ENCODE measurements around the gene ZNF3. TPM values are rescaled to one million over a fixed set of nuclear protein-coding genes. Genes with fewer than 3 reads are reported as not detected.

The ZNF3 gene
- polyA plus RNA-seq, 2 of the 4 experiments (the other 2 are of a cell fraction): 22.5 to 30.2 TPM

GRCh38 chr7:100077205-100077604, 4.3 kb downstream of the ZNF3 start:
- Histone ChIP-seq H3K4me3 (no peak overlapping the region), H3K9me3 (peaks cover 65% of the 10 kb centered on the region), H3K4me2 (no peak overlapping the region), H3K4me1 (peaks cover 7% of the 10 kb centered on the region; the same call in 1 of the 3 replicates), H3K27ac (no peak overlapping the region)
- TF ChIP-seq MYC (IDR thresholded peaks at IDR 0.05; ENCODE audit: borderline replicate concordance, low read length): no peak
- TF ChIP-seq CEBPB (IDR thresholded peaks at IDR 0.05): no peak
- TF ChIP-seq HEYL (CRISPR knock-in tag; IDR thresholded peaks at IDR 0.05): no peak
- no peak for TF ChIP-seq EHMT2 (IDR thresholded peaks at IDR 0.05; ENCODE audit: low read depth)
- TF ChIP-seq POLR2AphosphoS2 (conservative IDR thresholded peaks at IDR 0.05; ENCODE audit: low read length): no peak
- no peak for TF ChIP-seq NFE2L2 (conservative IDR thresholded peaks at IDR 0.05; ENCODE audit: low read length)
- TF ChIP-seq BCL3 (IDR thresholded peaks at IDR 0.05): no peak
- no peak for TF ChIP-seq NR3C1 (IDR thresholded peaks at IDR 0.05)
- TF ChIP-seq SREBF2 (IDR thresholded peaks at IDR 0.05): no peak
- TF ChIP-seq NPAS2 (CRISPR knock-in tag; IDR thresholded peaks at IDR 0.05; ENCODE audit: borderline replicate concordance): no peak
- no peak for TF ChIP-seq RARB (CRISPR knock-in tag; IDR thresholded peaks at IDR 0.05)
- TF ChIP-seq PBX3 (IDR thresholded peaks at IDR 0.05): no peak
- FAIRE-seq (no peak), ATAC-seq (no peak), DNase-seq (ENCODE audit: low read depth in 1 of 2, low spot score in 1 of 2) (no peak)
- 99% methylated on average over 4 of the region's 4 CpGs for WGBS (ENCODE audit: missing lambda C conversion rate)
- POLR2A ChIA-PET: interaction anchor here (0.8 kb wide), 1 partner anchor 18 kb away, joined by 3 read pairs; no protein-coding TSS in a partner anchor
- CTCF ChIA-PET: interaction anchor here (1.0 to 1.2 kb wide), 2 partner anchors 9 to 14 kb away, joined by 6 to 7 read pairs; no protein-coding TSS in a partner anchor

GRCh38 chr7:100075418-100075817, 6.1 kb downstream of the ZNF3 start:
- 94% methylated on average over 6 of the region's 6 CpGs for WGBS (ENCODE audit: missing lambda C conversion rate)
- no peak for DNase-seq (ENCODE audit: low read depth in 1 of 2, low spot score in 1 of 2)
- ChIA-PET CTCF (interaction anchor here (0.5 to 1.2 kb wide), 5 partner anchors 12 to 552 kb away, joined by 3 to 4 read pairs (median 3); no protein-coding TSS in a partner anchor), POLR2A (no interaction called here)
- peaks cover 6% of the 10 kb centered on the region; the same call in 1 of the 3 replicates for H3K4me1 ChIP-seq
- ATAC-seq: no peak
- no peak for TF ChIP-seq SMC3 (IDR thresholded peaks at IDR 0.05)
- TF ChIP-seq CHD4 (IDR thresholded peaks at IDR 0.05; ENCODE audit: borderline replicate concordance): no peak
- no peak for TF ChIP-seq KDM5A (IDR thresholded peaks at IDR 0.05)
- no peak for TF ChIP-seq CEBPB (IDR thresholded peaks at IDR 0.05)
- TF ChIP-seq GATA3 (IDR thresholded peaks at IDR 0.05; ENCODE audit: borderline replicate concordance): no peak
- no peak for TF ChIP-seq MAZ (IDR thresholded peaks at IDR 0.05; ENCODE audit: borderline replicate concordance, low read depth, low read length)
- TF ChIP-seq, protein P1, sequence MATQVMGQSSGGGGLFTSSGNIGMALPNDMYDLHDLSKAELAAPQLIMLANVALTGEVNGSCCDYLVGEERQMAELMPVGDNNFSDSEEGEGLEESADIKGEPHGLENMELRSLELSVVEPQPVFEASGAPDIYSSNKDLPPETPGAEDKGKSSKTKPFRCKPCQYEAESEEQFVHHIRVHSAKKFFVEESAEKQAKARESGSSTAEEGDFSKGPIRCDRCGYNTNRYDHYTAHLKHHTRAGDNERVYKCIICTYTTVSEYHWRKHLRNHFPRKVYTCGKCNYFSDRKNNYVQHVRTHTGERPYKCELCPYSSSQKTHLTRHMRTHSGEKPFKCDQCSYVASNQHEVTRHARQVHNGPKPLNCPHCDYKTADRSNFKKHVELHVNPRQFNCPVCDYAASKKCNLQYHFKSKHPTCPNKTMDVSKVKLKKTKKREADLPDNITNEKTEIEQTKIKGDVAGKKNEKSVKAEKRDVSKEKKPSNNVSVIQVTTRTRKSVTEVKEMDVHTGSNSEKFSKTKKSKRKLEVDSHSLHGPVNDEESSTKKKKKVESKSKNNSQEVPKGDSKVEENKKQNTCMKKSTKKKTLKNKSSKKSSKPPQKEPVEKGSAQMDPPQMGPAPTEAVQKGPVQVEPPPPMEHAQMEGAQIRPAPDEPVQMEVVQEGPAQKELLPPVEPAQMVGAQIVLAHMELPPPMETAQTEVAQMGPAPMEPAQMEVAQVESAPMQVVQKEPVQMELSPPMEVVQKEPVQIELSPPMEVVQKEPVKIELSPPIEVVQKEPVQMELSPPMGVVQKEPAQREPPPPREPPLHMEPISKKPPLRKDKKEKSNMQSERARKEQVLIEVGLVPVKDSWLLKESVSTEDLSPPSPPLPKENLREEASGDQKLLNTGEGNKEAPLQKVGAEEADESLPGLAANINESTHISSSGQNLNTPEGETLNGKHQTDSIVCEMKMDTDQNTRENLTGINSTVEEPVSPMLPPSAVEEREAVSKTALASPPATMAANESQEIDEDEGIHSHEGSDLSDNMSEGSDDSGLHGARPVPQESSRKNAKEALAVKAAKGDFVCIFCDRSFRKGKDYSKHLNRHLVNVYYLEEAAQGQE (IDR thresholded peaks at IDR 0.05): no peak
- no peak for TF ChIP-seq EP300 (IDR thresholded peaks at IDR 0.05)
- TF ChIP-seq ESRRA (IDR thresholded peaks at IDR 0.05; ENCODE audit: borderline replicate concordance, low read length): no peak
- TF ChIP-seq HDAC2 (IDR thresholded peaks at IDR 0.05): no peak
- TF ChIP-seq CBX8 (IDR thresholded peaks at IDR 0.05): no peak
- no peak for TF ChIP-seq HMGXB4 (CRISPR knock-in tag; IDR thresholded peaks at IDR 0.05; ENCODE audit: borderline replicate concordance)
- no peak for TF ChIP-seq MAFK (IDR thresholded peaks at IDR 0.05; ENCODE audit: partially characterized antibody)
- TF ChIP-seq FOXS1 (CRISPR knock-in tag; IDR thresholded peaks at IDR 0.05): no peak
- no peak for TF ChIP-seq CBX2 (IDR thresholded peaks at IDR 0.05; ENCODE audit: borderline replicate concordance, low read depth)
- FAIRE-seq: no peak
- no peak overlapping the region for H3K27ac ChIP-seq
- peaks cover 83% of the 10 kb centered on the region for H3K9me3 ChIP-seq
- H3K4me3 ChIP-seq: no peak overlapping the region
- no peak overlapping the region for H3K4me2 ChIP-seq

Measured in A549 (cell line).